Measurements from ENCODE around the gene PDE7B. TPM values are rescaled to one million over a fixed set of nuclear protein-coding genes. Genes with fewer than 3 reads are reported as not detected.

The PDE7B gene
- total RNA-seq (2014; rRNA removed) (not detected in 2 replicates), Bru-seq, nascent RNA (percentile 10 among the genes with signal in this experiment), BruChase-seq, experiment 1, labeled RNA remaining after a 6-hour chase (percentile 6 among the genes with signal in this experiment), BruChase-seq, experiment 2, labeled RNA remaining after a 2-hour chase (percentile 9 among the genes with signal in this experiment)
- long read RNA-seq, result 0 reads

- TF ChIP-seq EZH2phosphoT487 (IDR thresholded peaks at IDR 0.05; ENCODE audit: borderline replicate concordance, low read length) (no peak), EZH2 (IDR thresholded peaks at IDR 0.05; ENCODE audit: low read length, unreplicated experiment) (no peak)
- TF ChIP-seq, protein P1, sequence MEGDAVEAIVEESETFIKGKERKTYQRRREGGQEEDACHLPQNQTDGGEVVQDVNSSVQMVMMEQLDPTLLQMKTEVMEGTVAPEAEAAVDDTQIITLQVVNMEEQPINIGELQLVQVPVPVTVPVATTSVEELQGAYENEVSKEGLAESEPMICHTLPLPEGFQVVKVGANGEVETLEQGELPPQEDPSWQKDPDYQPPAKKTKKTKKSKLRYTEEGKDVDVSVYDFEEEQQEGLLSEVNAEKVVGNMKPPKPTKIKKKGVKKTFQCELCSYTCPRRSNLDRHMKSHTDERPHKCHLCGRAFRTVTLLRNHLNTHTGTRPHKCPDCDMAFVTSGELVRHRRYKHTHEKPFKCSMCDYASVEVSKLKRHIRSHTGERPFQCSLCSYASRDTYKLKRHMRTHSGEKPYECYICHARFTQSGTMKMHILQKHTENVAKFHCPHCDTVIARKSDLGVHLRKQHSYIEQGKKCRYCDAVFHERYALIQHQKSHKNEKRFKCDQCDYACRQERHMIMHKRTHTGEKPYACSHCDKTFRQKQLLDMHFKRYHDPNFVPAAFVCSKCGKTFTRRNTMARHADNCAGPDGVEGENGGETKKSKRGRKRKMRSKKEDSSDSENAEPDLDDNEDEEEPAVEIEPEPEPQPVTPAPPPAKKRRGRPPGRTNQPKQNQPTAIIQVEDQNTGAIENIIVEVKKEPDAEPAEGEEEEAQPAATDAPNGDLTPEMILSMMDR (conservative IDR thresholded peaks at IDR 0.05; ENCODE audit: low read depth, low read length), result no peak
- Histone ChIP-seq H3K4me1 (ENCODE audit: insufficient read depth, low read length) (peaks cover 11% of the 10 kb centered on the region), H3K36me3 (ENCODE audit: low read depth, low read length) (no peaks in the 10 kb centered on the region), H3K9ac (ENCODE audit: low read length) (peak within 1 kb of the TSS; percentile 23; the same call in 1 of the 2 replicates), H3K27me3 (ENCODE audit: low read length) (no peaks in the 10 kb centered on the region), H4K20me1 (ENCODE audit: low read length) (no peaks in the 10 kb centered on the region), H3F3A (ENCODE audit: low read length, unreplicated experiment) (no peaks in the 10 kb centered on the region), H3K9me2 (replicated peaks; ENCODE audit: low read length) (no peaks in the 10 kb centered on the region), H3K79me2 (ENCODE audit: low read length) (no peaks in the 10 kb centered on the region), H3K4me3 (ENCODE audit: low read length) (peak within 1 kb of the TSS; percentile 60), H3K9me3 (ENCODE audit: low read length) (no peaks in the 10 kb centered on the region), H2AFZ (ENCODE audit: low read length) (peak within 1 kb of the TSS; percentile 92), H3K4me2 (ENCODE audit: low read length) (peak within 1 kb of the TSS; percentile 88), H3K27ac (ENCODE audit: low read length) (no peak within 1 kb of the TSS)
- POLR2A ChIA-PET (ENCODE audit: unreplicated experiment), result no interaction called here
- CTCF ChIA-PET, result no interaction called here
- BruUV-seq (replicated peaks), result no TSS peak
- intact Hi-C loops (cut with micrococcal nuclease), result loop anchor here (10.0 kb wide), 1 partner anchor 317 kb away; no protein-coding TSS in a partner anchor
- DNase-seq (peak; percentile 71), ATAC-seq (peak; percentile 98)
These were observed at the start of gene PDE7B for GRCh38 chr6:135851442-135852271. TSS of gene PDE7B (plus strand) at chr6:135851701.

- H3K9ac ChIP-seq (ENCODE audit: low read length), result no peak overlapping the region
- no peak for DNase-seq
- no peak for TF ChIP-seq EZH2phosphoT487 (IDR thresholded peaks at IDR 0.05; ENCODE audit: borderline replicate concordance, low read length)
- TF ChIP-seq, protein P1 (conservative IDR thresholded peaks at IDR 0.05; ENCODE audit: low read depth, low read length), result no peak
- no peak for TF ChIP-seq EZH2 (IDR thresholded peaks at IDR 0.05; ENCODE audit: low read length, unreplicated experiment)
- H3K4me3 ChIP-seq (ENCODE audit: low read length), result no peak overlapping the region
- no peaks in the 10 kb centered on the region for H3K36me3 ChIP-seq (ENCODE audit: low read depth, low read length)
- no peak overlapping the region for H2AFZ ChIP-seq (ENCODE audit: low read length)
- H3K9me2 ChIP-seq (replicated peaks; ENCODE audit: low read length), result no peaks in the 10 kb centered on the region
- no peaks in the 10 kb centered on the region for H3K9me3 ChIP-seq (ENCODE audit: low read length)
- no peak for ATAC-seq
- ChIA-PET CTCF (no interaction called here), POLR2A (ENCODE audit: unreplicated experiment) (interaction anchor here (0.6 kb wide), 1 partner anchor 748 kb away, joined by 3 read pairs; the partner anchor contains the start of gene MAP7)
- H3K79me2 ChIP-seq (ENCODE audit: low read length), result no peaks in the 10 kb centered on the region
- H3K4me2 ChIP-seq (ENCODE audit: low read length), result no peak overlapping the region
- no peaks in the 10 kb centered on the region for H3K27me3 ChIP-seq (ENCODE audit: low read length)
- BruUV-seq (replicated peaks), result no TSS peak
- H4K20me1 ChIP-seq (ENCODE audit: low read length), result no peaks in the 10 kb centered on the region
- intact Hi-C loops (cut with micrococcal nuclease), result no loop called here
- no peaks in the 10 kb centered on the region for H3F3A ChIP-seq (ENCODE audit: low read length, unreplicated experiment)
- no peaks in the 10 kb centered on the region for H3K4me1 ChIP-seq (ENCODE audit: insufficient read depth, low read length)
- no peak overlapping the region for H3K27ac ChIP-seq (ENCODE audit: low read length)
These were observed 49.6 kb upstream of the PDE7B start for GRCh38 chr6:135801755-135802465.
